CD4-positive, alpha-beta T cell treated with Interleukin-17A for 4 hours (primary cell): ENCODE data around the gene ZHX3.
"Not testable (repeated sequence)": the region's sequence is repeated elsewhere in the genome, so short reads cannot be mapped to it uniquely, and the experiment has no call there.

ENCODE experiments used
- DNase-seq: peaks from one replicate; pipeline ENCODE4 v3.0.0-alpha.2; 2020; ENCODE audit warnings: mixed read lengths

Gene ZHX3

GRCh38 chr20:41255655-41256054 is 61.9 kb downstream of the ZHX3 start:
- DNase-seq, result no peak

- no peak for DNase-seq
Measured at GRCh38 chr20:41249411-41250281, 67.9 kb downstream of the ZHX3 start.

- no peak for DNase-seq
Measured at GRCh38 chr20:41248368-41249024, 69.0 kb downstream of the ZHX3 start.

GRCh38 chr20:41247523-41248367 is 69.8 kb downstream of the ZHX3 start:
- DNase-seq, result no peak

- no peak for DNase-seq
Measured at GRCh38 chr20:41245086-41245707, 72.3 kb downstream of the ZHX3 start.

GRCh38 chr20:41242807-41243206 is 74.7 kb downstream of the ZHX3 start:
- no peak for DNase-seq

- no peak for DNase-seq
Measured at GRCh38 chr20:41242352-41242751, 75.2 kb downstream of the ZHX3 start.

- DNase-seq, result not testable (repeated sequence)
Measured at GRCh38 chr20:41237233-41237632, 80.3 kb downstream of the ZHX3 start.

- not testable (repeated sequence) for DNase-seq
Measured at GRCh38 chr20:41236818-41237217, 80.7 kb downstream of the ZHX3 start.

- DNase-seq, result no peak
Measured at GRCh38 chr20:41234546-41234945, 83.0 kb downstream of the ZHX3 start.

- no peak for DNase-seq
Measured at GRCh38 chr20:41234041-41234440, 83.5 kb downstream of the ZHX3 start.

GRCh38 chr20:41232973-41233926 is 84.3 kb downstream of the ZHX3 start:
- no peak for DNase-seq

GRCh38 chr20:41231136-41231535 is 86.4 kb downstream of the ZHX3 start:
- DNase-seq, result no peak

- no peak for DNase-seq
Measured at GRCh38 chr20:41230136-41230535, 87.4 kb downstream of the ZHX3 start.

GRCh38 chr20:41229259-41229658 is 88.3 kb downstream of the ZHX3 start:
- no peak for DNase-seq

- no peak for DNase-seq
Measured at GRCh38 chr20:41228858-41229257, 88.7 kb downstream of the ZHX3 start.

- no peak for DNase-seq
Measured at GRCh38 chr20:41226426-41226825, 91.1 kb downstream of the ZHX3 start.

- no peak for DNase-seq
Measured at GRCh38 chr20:41225091-41225490, 92.4 kb downstream of the ZHX3 start.

GRCh38 chr20:41224281-41224680 is 93.2 kb downstream of the ZHX3 start:
- DNase-seq, result no peak

GRCh38 chr20:41223112-41223511 is 94.4 kb downstream of the ZHX3 start:
- no peak for DNase-seq

GRCh38 chr20:41222703-41223102 is 94.8 kb downstream of the ZHX3 start:
- DNase-seq, result no peak

- DNase-seq, result no peak
Measured at GRCh38 chr20:41222296-41222695, 95.2 kb downstream of the ZHX3 start.
